Motor neuron (in vitro differentiated cells): ENCODE results near the gene SLC1A4. TPM values are rescaled to one million over a fixed set of nuclear protein-coding genes. Genes with fewer than 3 reads are reported as not detected.
"Not testable (repeated sequence)": the region's sequence is repeated elsewhere in the genome, so short reads cannot be mapped to it uniquely, and the experiment has no call there.

Source experiments
- ATAC-seq, 8 experiments: fragments of 200-7000 bp; cut with Tn5 transposase; replicated peaks in 6 of 8; 2 replicates each; pipeline ENCODE4 v1.8.0; 2021; ENCODE audit warnings: mild to moderate bottlenecking in 8 of 8, moderate library complexity in 8 of 8
- H3K27ac ChIP-seq, 2 donors: fragments of 250-450 bp; sonication (Bioruptor Pico); 2 replicates each; pipeline ENCODE4 v1.9.0; 2021; ENCODE audit warnings: antibody characterized with exemption in 2 of 2, mild to moderate bottlenecking in 2 of 2, moderate library complexity in 1 of 2
- H3K4me1 ChIP-seq, 2 donors: fragments of 250-450 bp; sonication (Bioruptor Pico); replicated peaks in 1 of 2; 2 replicates each; pipeline ENCODE4 v1.6.1; 2021; ENCODE audit warnings: antibody characterized with exemption in 2 of 2, mild to moderate bottlenecking in 2 of 2, moderate library complexity in 1 of 2
- H3K4me3 ChIP-seq, 5 donors: fragments of 250-450 bp; sonication (Bioruptor Pico); 2 replicates each; pipeline ENCODE4 v1.9.0; 2021; ENCODE audit warnings: antibody characterized with exemption in 5 of 5, mild to moderate bottlenecking in 5 of 5, moderate library complexity in 4 of 5
- WGBS, 10 experiments: fragments of 450-650 bp; shearing (Covaris generic); methylation state at CpG; one replicate each; pipeline ENCODE4 v1.0.0; 2022; 5-methylcytosine and 5-hydroxymethylcytosine counted together
- in situ Hi-C, 9 experiments: fragments of 400-800 bp; cut with MboI; loops; one replicate each; pipeline ENCODE4 v1.15.0; 2021; ENCODE audit warnings: low sequenced_read_pairs in 9 of 9, low pct_unique_long_range_greater_than_20kb in 2 of 9; ENCODE audit not compliant: unreplicated experiment in 9 of 9
- total RNA-seq, 8 experiments: library from RNA; unstranded; fragments of 300-600 nt; gene quantifications; 2 replicates each; pipeline versions ENCODE4 v1.2.3 to v1.2.4, GENCODE V29; 2022

The SLC1A4 gene
- total RNA-seq, 8 experiments from 2014 or later = 3.3 to 59.0 (median 23.3) TPM

DNA sequence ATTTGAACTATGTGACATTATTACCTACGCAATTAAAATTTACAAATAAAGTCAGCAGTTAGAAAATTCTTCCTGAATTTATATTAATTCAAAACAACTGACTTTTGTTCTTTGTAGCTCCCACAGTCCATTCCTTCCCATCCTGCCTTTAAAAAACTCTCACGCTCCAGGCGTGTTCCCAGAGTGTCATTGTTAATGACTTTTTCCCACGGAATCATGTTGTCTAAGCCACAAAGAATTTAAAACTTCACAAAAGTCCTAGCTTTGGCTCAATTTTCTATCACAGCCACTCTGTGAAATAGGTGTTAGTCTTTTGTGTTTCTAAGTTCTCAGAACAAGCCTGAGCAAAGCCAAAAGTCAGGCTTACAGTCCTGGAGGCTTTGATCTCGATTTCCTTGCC, 26.5 kb downstream of the SLC1A4 start:
- no peaks in the 10 kb centered on the region for H3K4me1 ChIP-seq
- H3K4me3 ChIP-seq = no peak overlapping the region
- in situ Hi-C loops = no loop called here
- H3K27ac ChIP-seq = no peak overlapping the region
- peak in 1 of 8 experiments; percentile 59 for ATAC-seq
- WGBS, 10 experiments = 40 to 92% (median 81%) methylated on average over 1 to 5 of the region's 5 CpGs; no CpG with 5 or more reads in 1 of the 10 experiments

- 20 to 99% (median 91%) methylated on average over 1 to 6 of the region's 6 CpGs; no CpG with 5 or more reads in 2 of the 10 experiments for WGBS, 10 experiments
- ATAC-seq = no peak
- Histone ChIP-seq H3K4me1 (peaks cover 0 to under 1% of the 10 kb centered on the region in 2 donors), H3K4me3 (no peak overlapping the region), H3K27ac (no peak overlapping the region)
- in situ Hi-C loops = no loop called here
Observed at GRCh38 chr2:65016789-65017188, 27.6 kb downstream of the SLC1A4 start.

DNA sequence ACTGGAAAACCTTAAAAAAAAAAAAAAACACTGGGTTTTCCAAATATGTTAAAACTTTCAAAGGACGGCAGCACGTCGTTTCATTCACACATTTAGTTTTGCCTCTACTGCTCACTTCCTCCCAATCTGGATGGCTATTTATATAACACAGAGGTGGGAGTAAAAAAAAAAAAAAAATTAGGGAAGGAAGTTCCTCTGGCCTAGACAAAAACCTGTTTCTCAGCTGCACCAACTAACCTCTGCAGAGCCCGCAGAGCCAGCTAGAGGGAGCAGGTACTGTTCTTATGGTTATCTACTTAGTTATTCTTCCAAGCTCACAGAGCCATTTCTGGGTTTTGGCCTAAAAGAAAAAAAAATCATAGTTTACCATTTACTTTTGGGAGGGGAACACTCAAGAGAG, 28.1 kb downstream of the SLC1A4 start:
- Histone ChIP-seq H3K4me3 (no peak overlapping the region), H3K27ac (no peak overlapping the region), H3K4me1 (peaks cover 0 to 3% of the 10 kb centered on the region in 2 donors)
- WGBS, 10 experiments = 60 to 95% (median 91%) methylated on average over 2 to 4 of the region's 4 CpGs; no CpG with 5 or more reads in 2 of the 10 experiments
- ATAC-seq = no peak
- in situ Hi-C loops = no loop called here

GRCh38 chr2:65018141-65018582, 29.0 kb downstream of the SLC1A4 start:
- no peak for ATAC-seq
- WGBS, 10 experiments = 40 to 100% (median 93%) methylated on average over 1 to 13 of the region's 15 CpGs; no CpG with 5 or more reads in 1 of the 10 experiments
- in situ Hi-C loops = no loop called here
- Histone ChIP-seq H3K4me3 (no peak overlapping the region), H3K27ac (no peak overlapping the region), H3K4me1 (peaks cover 0 to 3% of the 10 kb centered on the region in 2 donors)

DNA sequence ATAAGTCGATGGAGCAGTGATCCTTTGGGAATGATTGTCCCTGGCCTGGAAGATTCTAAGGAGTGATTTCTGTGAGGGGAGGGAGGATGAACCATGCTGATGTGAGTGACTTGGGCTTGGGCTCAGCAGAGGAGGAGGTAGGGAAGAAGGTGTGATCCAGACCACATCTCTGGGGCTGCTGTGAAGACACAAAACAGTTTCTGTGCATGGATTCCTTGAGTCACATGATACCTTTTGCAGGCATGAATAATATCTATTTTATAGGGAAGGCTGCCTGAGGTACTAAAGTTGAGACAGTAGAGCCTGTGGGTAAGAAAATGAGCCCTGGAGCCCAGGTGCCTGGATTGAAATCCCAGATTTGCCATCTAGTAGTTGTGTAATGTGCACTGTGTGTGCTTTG, 29.8 kb downstream of the SLC1A4 start:
- no peak for ATAC-seq
- 60 to 100% (median 89%) methylated on average over 1 of the region's 1 CpG; no CpG with 5 or more reads in 7 of the 10 experiments for WGBS, 10 experiments
- no peak overlapping the region for H3K27ac ChIP-seq

DNA sequence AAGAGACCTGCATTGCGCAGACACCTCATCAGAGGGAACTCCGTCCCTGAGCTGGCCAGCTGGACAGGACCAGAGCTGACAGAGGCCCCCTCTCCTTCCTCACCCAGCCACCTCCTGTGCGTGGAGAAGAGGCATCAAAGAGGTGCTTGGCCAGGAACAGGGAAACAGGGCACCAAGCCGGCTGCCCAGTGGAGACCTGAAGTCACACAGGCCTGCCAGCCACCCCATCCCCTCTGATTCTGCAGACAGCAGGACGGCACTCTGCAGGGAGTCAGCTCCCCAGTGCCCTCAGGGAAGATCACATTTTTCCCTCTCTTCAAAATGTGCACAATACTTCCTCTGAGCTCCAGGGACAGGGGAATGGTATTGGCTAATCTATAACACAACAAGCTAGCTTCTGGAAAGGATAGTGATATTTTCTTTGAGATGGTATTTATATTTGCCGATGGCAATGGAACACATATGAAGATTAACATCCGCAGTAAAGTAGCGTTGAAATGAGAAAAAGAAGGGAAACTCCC, 30.5 kb downstream of the SLC1A4 start:
- ATAC-seq = no peak
- in situ Hi-C loops = no loop called here
- Histone ChIP-seq H3K4me1 (peaks cover 0 to 3% of the 10 kb centered on the region in 2 donors), H3K4me3 (no peak overlapping the region), H3K27ac (no peak overlapping the region)
- WGBS, 10 experiments = 70 to 100% (median 100%) methylated on average over 1 to 6 of the region's 8 CpGs; no CpG with 5 or more reads in 1 of the 10 experiments

More for the DNA sequence above, 29.8 kb downstream of the SLC1A4 start:
- no peak overlapping the region for H3K4me3 ChIP-seq
- in situ Hi-C loops = no loop called here
- peaks cover 0 to 3% of the 10 kb centered on the region in 2 donors for H3K4me1 ChIP-seq

- H3K4me3 ChIP-seq, H3K4me1 ChIP-seq, ATAC-seq, in situ Hi-C loops, H3K27ac ChIP-seq: not testable (repeated sequence)
- WGBS, 10 experiments = 71 to 100% (median 85%) methylated on average over 1 of the region's 1 CpG; no CpG with 5 or more reads in 4 of the 10 experiments
Observed at GRCh38 chr2:65020251-65020650, 31.1 kb downstream of the SLC1A4 start.

- ATAC-seq = no peak
- in situ Hi-C loops = no loop called here
Observed at GRCh38 chr2:65020943-65021528, 31.8 kb downstream of the SLC1A4 start.

GRCh38 chr2:65021709-65022108, 32.5 kb downstream of the SLC1A4 start:
- in situ Hi-C loops = no loop called here
- ATAC-seq = no peak
- peaks cover 0 to 3% of the 10 kb centered on the region in 2 donors for H3K4me1 ChIP-seq
- 50 to 100% (median 85%) methylated on average over 1 to 3 of the region's 4 CpGs; no CpG with 5 or more reads in 3 of the 10 experiments for WGBS, 10 experiments
- no peak overlapping the region for H3K27ac ChIP-seq
- no peak overlapping the region for H3K4me3 ChIP-seq

More at GRCh38 chr2:65020943-65021528, 31.8 kb downstream of the SLC1A4 start:
- H3K4me1 ChIP-seq = peaks cover 0 to 3% of the 10 kb centered on the region in 2 donors
- H3K27ac ChIP-seq = no peak overlapping the region
- no peak overlapping the region for H3K4me3 ChIP-seq
- WGBS, 10 experiments = 83 to 100% (median 94%) methylated on average over 1 to 4 of the region's 11 CpGs; no CpG with 5 or more reads in 4 of the 10 experiments

GRCh38 chr2:65022189-65022588, 33.0 kb downstream of the SLC1A4 start:
- Histone ChIP-seq H3K27ac (no peak overlapping the region), H3K4me3 (no peak overlapping the region), H3K4me1 (peaks cover 0 to 3% of the 10 kb centered on the region in 2 donors)
- ATAC-seq = no peak
- in situ Hi-C loops = no loop called here
- 70 to 96% (median 82%) methylated on average over 1 to 6 of the region's 6 CpGs; no CpG with 5 or more reads in 2 of the 10 experiments for WGBS, 10 experiments

- in situ Hi-C loops = no loop called here
- no peak for ATAC-seq
- no peak overlapping the region for H3K4me3 ChIP-seq
- H3K4me1 ChIP-seq = peaks cover 0 to 3% of the 10 kb centered on the region in 2 donors
- 60 to 100% (median 100%) methylated on average over 1 of the region's 8 CpGs; no CpG with 5 or more reads in 5 of the 10 experiments for WGBS, 10 experiments
- no peak overlapping the region for H3K27ac ChIP-seq
Observed at GRCh38 chr2:65023742-65024141, 34.5 kb downstream of the SLC1A4 start.

- WGBS, 10 experiments = 14 to 92% (median 69%) methylated on average over 1 to 6 of the region's 7 CpGs; no CpG with 5 or more reads in 3 of the 10 experiments
- no peak overlapping the region for H3K4me3 ChIP-seq
- in situ Hi-C loops = no loop called here
- peaks cover 0 to 3% of the 10 kb centered on the region in 2 donors for H3K4me1 ChIP-seq
- ATAC-seq = peak in 7 of 8 experiments; percentile 51 to 93 (median 71)
- no peak overlapping the region for H3K27ac ChIP-seq
Observed at GRCh38 chr2:65024149-65024829, 35.1 kb downstream of the SLC1A4 start.
